Measurements from ENCODE around the gene FNIP2.

- TF ChIP-seq, protein P1, sequence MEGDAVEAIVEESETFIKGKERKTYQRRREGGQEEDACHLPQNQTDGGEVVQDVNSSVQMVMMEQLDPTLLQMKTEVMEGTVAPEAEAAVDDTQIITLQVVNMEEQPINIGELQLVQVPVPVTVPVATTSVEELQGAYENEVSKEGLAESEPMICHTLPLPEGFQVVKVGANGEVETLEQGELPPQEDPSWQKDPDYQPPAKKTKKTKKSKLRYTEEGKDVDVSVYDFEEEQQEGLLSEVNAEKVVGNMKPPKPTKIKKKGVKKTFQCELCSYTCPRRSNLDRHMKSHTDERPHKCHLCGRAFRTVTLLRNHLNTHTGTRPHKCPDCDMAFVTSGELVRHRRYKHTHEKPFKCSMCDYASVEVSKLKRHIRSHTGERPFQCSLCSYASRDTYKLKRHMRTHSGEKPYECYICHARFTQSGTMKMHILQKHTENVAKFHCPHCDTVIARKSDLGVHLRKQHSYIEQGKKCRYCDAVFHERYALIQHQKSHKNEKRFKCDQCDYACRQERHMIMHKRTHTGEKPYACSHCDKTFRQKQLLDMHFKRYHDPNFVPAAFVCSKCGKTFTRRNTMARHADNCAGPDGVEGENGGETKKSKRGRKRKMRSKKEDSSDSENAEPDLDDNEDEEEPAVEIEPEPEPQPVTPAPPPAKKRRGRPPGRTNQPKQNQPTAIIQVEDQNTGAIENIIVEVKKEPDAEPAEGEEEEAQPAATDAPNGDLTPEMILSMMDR (IDR thresholded peaks at IDR 0.05) = no peak
- no peak for TF ChIP-seq POLR2A (IDR thresholded peaks at IDR 0.05)
Measured at GRCh38 chr4:158750379-158750778, 18.4 kb upstream of the FNIP2 start.

Data from vagina (tissue), 2 donors.